Endothelial cell of umbilical vein (primary cell): ENCODE data around the gene CALD1. TPM values are rescaled to one million over a fixed set of nuclear protein-coding genes. Genes with fewer than 3 reads are reported as not detected.

Experiments used
- BruUV-seq: library from RNA; stranded (reverse); fragments of 400-500 nt; replicated peaks from 2 replicates; lab custom pipeline; 2021; lab: Mats Ljungman, UMichigan
- CTCF ChIA-PET: fragments of 300-600, 350-600 bp; sonication (Branson Sonifier 250); formaldehyde crosslinking; loops from one replicate; lab custom pipeline; 2021; ENCODE audit warnings: antibody characterized with exemption, inconsistent platforms; lab: Charles Lee
- POLR2A ChIA-PET: fragments of 300-600, 350-600 bp; sonication (Branson Sonifier 250); formaldehyde crosslinking; loops from one replicate; lab custom pipeline; 2021; ENCODE audit warnings: antibody characterized with exemption, inconsistent platforms; lab: Charles Lee
- DNase-seq: peaks from one replicate; pipeline ENCODE4 v3.0.0-alpha.2; 2011; ENCODE audit warnings: low read depth, low spot score
- FAIRE-seq: peaks from 2 replicates; lab custom pipeline; 2011; peaks lifted over from hg19 to GRCh38; lab: Jason Lieb, UNC
- H2AFZ ChIP-seq: 2 replicates; pipeline ENCODE4 v1.6.0; 2012; ENCODE audit warnings: low read depth, low read length, control low read depth, inconsistent platforms
- H3K27ac ChIP-seq: 2 replicates; pipeline ENCODE4 v1.5.1; 2011; ENCODE audit warnings: low read depth, mild to moderate bottlenecking, control low read depth, low read length, moderate library complexity; ENCODE audit not compliant: insufficient read depth
- H3K27me3 ChIP-seq, 2 experiments: 2 replicates each; pipeline versions ENCODE4 v1.6.0 to v1.6.1; 2011; ENCODE audit warnings: low read length in 2 of 2, mixed read lengths in 1 of 2; ENCODE audit not compliant: control insufficient read depth in 2 of 2, insufficient read depth in 2 of 2
- H3K36me3 ChIP-seq, 2 experiments: 2 replicates in 1 of 2; 3 replicates in 1 of 2; pipeline ENCODE4 v1.5.1; 2011; ENCODE audit warnings: low read length in 2 of 2, mild to moderate bottlenecking in 1 of 2, moderate library complexity in 1 of 2; ENCODE audit not compliant: control insufficient read depth in 2 of 2, insufficient read depth in 2 of 2; ENCODE audit errors: extremely low read depth in 1 of 2
- H3K4me1 ChIP-seq: 3 replicates; pipeline ENCODE4 v1.5.1; 2011; ENCODE audit warnings: mild to moderate bottlenecking, low read length; ENCODE audit not compliant: control insufficient read depth, insufficient read depth; ENCODE audit errors: extremely low read depth
- H3K4me2 ChIP-seq: 2 replicates; pipeline ENCODE4 v1.6.1; 2011; ENCODE audit warnings: low read length, control low read depth, mixed read lengths; ENCODE audit not compliant: insufficient read depth
- H3K4me3 ChIP-seq, 3 experiments: fragments of 200-600 bp in 1 of 3; sonication (generic), shearing (Covaris generic) in 1 of 3; replicated peaks in 1 of 3; 2 replicates each; pipeline ENCODE4 v1.5.1; 2011 to 2016; ENCODE audit warnings: control low read depth in 3 of 3, low read length in 3 of 3, mild to moderate bottlenecking in 2 of 3, inconsistent platforms in 1 of 3, low read depth in 1 of 3, moderate library complexity in 1 of 3; ENCODE audit not compliant: insufficient read depth in 1 of 3
- H3K79me2 ChIP-seq: 2 replicates; pipeline ENCODE4 v1.6.0; 2012; ENCODE audit warnings: low read length, inconsistent platforms; ENCODE audit not compliant: control insufficient read depth, insufficient read depth
- H3K9ac ChIP-seq: replicated peaks from 2 replicates; pipeline ENCODE3; 2011; ENCODE audit warnings: low read length, control low read depth; ENCODE audit not compliant: insufficient read depth; ENCODE audit errors: extremely low read depth
- H3K9me1 ChIP-seq: replicated peaks from 3 replicates; pipeline ENCODE4 v1.6.0; 2011; ENCODE audit warnings: mild to moderate bottlenecking, low read length; ENCODE audit not compliant: control insufficient read depth, insufficient read depth; ENCODE audit errors: extremely low read depth
- H3K9me3 ChIP-seq: replicated peaks from 2 replicates; pipeline ENCODE4 v1.5.1; 2012; ENCODE audit warnings: low read length, inconsistent platforms; ENCODE audit not compliant: control insufficient read depth, insufficient read depth
- H4K20me1 ChIP-seq: replicated peaks from 2 replicates; pipeline ENCODE3; 2011; ENCODE audit warnings: mild to moderate bottlenecking, low read length; ENCODE audit not compliant: control insufficient read depth, insufficient read depth; ENCODE audit errors: extremely low read depth
- EZH2 ChIP-seq: IDR thresholded peaks from 2 replicates; pipeline ENCODE4 v1.6.1; 2012; ENCODE audit warnings: borderline replicate concordance, low read depth, mild to moderate bottlenecking, moderate library complexity, low read length, inconsistent platforms; ENCODE audit not compliant: severe bottlenecking
- FOS ChIP-seq: IDR thresholded peaks from 2 replicates; pipeline ENCODE4 v1.6.1; 2011; ENCODE audit warnings: mild to moderate bottlenecking, low read length, moderate library complexity, borderline replicate concordance; ENCODE audit not compliant: insufficient read depth
- GATA2 ChIP-seq: IDR thresholded peaks from 2 replicates; pipeline ENCODE4 v1.7.0; 2011; ENCODE audit warnings: low read depth, mild to moderate bottlenecking, moderate library complexity, mixed read lengths, low read length; ENCODE audit not compliant: insufficient read length, insufficient read depth
- JUN ChIP-seq: IDR thresholded peaks from 2 replicates; pipeline ENCODE4 v1.6.1; 2011; ENCODE audit warnings: borderline replicate concordance, low read depth; ENCODE audit not compliant: insufficient read length, insufficient read depth
- MAX ChIP-seq: IDR thresholded peaks from 2 replicates; pipeline ENCODE4 v1.6.1; 2011; ENCODE audit not compliant: insufficient read depth, insufficient read length
- MYC ChIP-seq: IDR thresholded peaks from one replicate; pipeline ENCODE4 v1.6.1; 2011; ENCODE audit warnings: mild to moderate bottlenecking, low read depth, low read length
- POLR2A ChIP-seq: IDR thresholded peaks from 2 replicates; pipeline ENCODE4 v1.6.1; 2012; ENCODE audit warnings: low read depth, mild to moderate bottlenecking, control low read depth, low read length
- POLR2AphosphoS5 ChIP-seq: IDR thresholded peaks from 2 replicates; pipeline ENCODE4 v1.6.1; 2012; ENCODE audit warnings: low read depth, mild to moderate bottlenecking, control low read depth, low read length, moderate library complexity; ENCODE audit not compliant: insufficient read depth
- dilution Hi-C: fragments of 300-500 bp; cut with MboI; formaldehyde crosslinking; loops from one replicate; pipeline ENCODE4 v1.15.0; 2019; ENCODE audit warnings: low sequenced_read_pairs; ENCODE audit not compliant: extremely low pct_ligation_motif_present
- intact Hi-C: fragments of 100-400 bp; cut with micrococcal nuclease; formaldehyde crosslinking; loops from one replicate; pipeline ENCODE4 v1.10.0; 2022
- polyA plus RNA-seq, 4 experiments: library from polyadenylated mRNA; depleted of rRNA in 3 of 4; stranded (reverse) in 3 of 4; unstranded in 1 of 4; fragments of >200 nt; gene quantifications; 2 replicates each; pipeline versions ENCODE4 v1.2.1 to v1.2.3, GENCODE V29; 2011 to 2012; ENCODE audit warnings: missing spikeins in 1 of 4
- total RNA-seq: library from RNA; stranded (reverse); gene quantifications from 2 replicates; pipeline ENCODE4 v1.2.3, GENCODE V29; 2021
- TF ChIP-seq, protein P1 (sequence below), 2 donors: IDR thresholded peaks; 1 replicate in 1 of 2; 2 replicates in 1 of 2; pipeline ENCODE4 v1.5.1; 2011; ENCODE audit warnings: low read length in 2 of 2, mild to moderate bottlenecking in 2 of 2, moderate library complexity in 2 of 2, control low read depth in 1 of 2, inconsistent platforms in 1 of 2, low read depth in 1 of 2; ENCODE audit not compliant: insufficient read depth in 1 of 2; ENCODE audit errors: extremely low read depth in 1 of 2

Gene CALD1
- total and polyA plus RNA-seq, 2 donors (not counting 3 experiments of a cell fraction or from before 2014, with no cell fraction given) = 136 to 307 TPM

DNA sequence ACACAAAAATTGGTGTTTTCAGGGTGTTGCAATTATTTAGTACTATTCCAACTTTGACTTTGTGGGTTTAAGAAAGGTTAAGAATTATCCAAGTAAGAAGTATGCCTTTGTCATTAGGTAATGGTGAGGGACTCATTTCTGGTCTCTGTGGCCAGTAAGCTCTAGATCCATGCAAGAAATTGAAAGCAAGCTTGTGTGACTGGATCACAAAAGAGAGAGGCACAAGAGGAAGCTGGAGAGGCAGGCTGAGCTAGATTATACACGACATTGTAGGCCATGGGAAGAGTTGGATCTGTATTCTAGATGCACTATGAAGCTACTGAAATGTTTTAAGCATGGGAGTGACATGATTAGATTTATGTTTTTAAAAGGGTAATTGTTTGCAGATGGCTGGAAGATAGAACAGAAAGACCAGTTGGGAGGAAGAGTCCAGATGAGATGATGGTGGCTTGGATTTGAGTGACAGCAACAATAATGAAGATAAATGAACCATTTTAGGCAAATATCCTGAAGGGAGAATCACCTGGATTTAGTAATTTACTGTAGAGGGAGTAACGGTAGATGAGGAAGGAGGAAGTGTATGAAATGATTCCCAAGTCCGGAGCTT is 50.0 kb downstream of the CALD1 start:
- Histone ChIP-seq H3K27ac (no peak overlapping the region), H3K9ac (no peak overlapping the region), H3K36me3 (peaks cover 3% of the 10 kb centered on the region in 2 experiments), H4K20me1 (peaks cover 4% of the 10 kb centered on the region), H2AFZ (no peak overlapping the region), H3K4me1 (peaks cover 4% of the 10 kb centered on the region), H3K79me2 (peaks cover 85% of the 10 kb centered on the region), H3K4me2 (no peak overlapping the region), H3K9me3 (no peaks in the 10 kb centered on the region), H3K9me1 (no peaks in the 10 kb centered on the region), H3K4me3 (no peak overlapping the region), H3K27me3 (no peaks in the 10 kb centered on the region)
- FAIRE-seq (no peak), DNase-seq (no peak)
- BruUV-seq = no TSS peak
- dilution Hi-C loops = no loop called here
- ChIA-PET CTCF (interaction anchor here (0.9 to 1.4 kb wide), 2 partner anchors 19 to 92 kb away, joined by 3 to 5 read pairs; no protein-coding TSS in a partner anchor), POLR2A (no interaction called here)
- TF ChIP-seq POLR2A (no peak), MYC (no peak), FOS (no peak), JUN (no peak), GATA2 (no peak), POLR2AphosphoS5 (no peak), EZH2 (no peak), MAX (no peak)
- TF ChIP-seq, protein P1, sequence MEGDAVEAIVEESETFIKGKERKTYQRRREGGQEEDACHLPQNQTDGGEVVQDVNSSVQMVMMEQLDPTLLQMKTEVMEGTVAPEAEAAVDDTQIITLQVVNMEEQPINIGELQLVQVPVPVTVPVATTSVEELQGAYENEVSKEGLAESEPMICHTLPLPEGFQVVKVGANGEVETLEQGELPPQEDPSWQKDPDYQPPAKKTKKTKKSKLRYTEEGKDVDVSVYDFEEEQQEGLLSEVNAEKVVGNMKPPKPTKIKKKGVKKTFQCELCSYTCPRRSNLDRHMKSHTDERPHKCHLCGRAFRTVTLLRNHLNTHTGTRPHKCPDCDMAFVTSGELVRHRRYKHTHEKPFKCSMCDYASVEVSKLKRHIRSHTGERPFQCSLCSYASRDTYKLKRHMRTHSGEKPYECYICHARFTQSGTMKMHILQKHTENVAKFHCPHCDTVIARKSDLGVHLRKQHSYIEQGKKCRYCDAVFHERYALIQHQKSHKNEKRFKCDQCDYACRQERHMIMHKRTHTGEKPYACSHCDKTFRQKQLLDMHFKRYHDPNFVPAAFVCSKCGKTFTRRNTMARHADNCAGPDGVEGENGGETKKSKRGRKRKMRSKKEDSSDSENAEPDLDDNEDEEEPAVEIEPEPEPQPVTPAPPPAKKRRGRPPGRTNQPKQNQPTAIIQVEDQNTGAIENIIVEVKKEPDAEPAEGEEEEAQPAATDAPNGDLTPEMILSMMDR (IDR thresholded peaks at IDR 0.05; ENCODE audit: extremely low read depth in 1 of 2, insufficient read depth in 1 of 2, low read depth in 1 of 2, low read length in 2 of 2) = no peak
- intact Hi-C loops = no loop called here
